ENCODE measurements around the gene QRICH2.

DNA sequence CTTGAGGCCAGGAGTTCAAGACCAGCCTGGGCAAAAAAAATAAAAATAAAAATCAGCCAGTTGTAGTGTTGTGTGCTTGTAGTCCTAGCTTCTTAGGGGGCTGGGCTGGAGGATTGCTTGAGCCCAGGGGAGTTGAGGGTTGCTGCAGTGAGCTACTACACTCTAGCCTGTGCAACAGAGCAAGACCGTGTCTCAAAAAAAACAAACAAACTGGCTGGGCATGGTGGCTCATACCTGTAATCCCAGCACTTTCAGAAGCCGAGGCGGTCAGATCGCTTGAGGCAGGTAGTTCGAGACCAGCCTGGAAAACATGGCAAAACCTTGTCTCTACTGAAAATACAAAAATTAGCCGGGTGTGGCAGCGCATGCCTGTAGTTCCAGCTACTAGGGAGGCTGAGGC, 47.9 kb downstream of the QRICH2 start:
- TF ChIP-seq GABPA (IDR thresholded peaks at IDR 0.05 in 1 of 2, conservative IDR thresholded peaks at IDR 0.05 in 1 of 2) (no peak), CTCF (IDR thresholded peaks at IDR 0.05; ENCODE audit: low read depth, low read length, missing input control) (no peak), HNF4G (IDR thresholded peaks at IDR 0.05) (no peak), SP1 (IDR thresholded peaks at IDR 0.05) (no peak)

Data from liver (tissue), 3 donors.